Esophagus muscularis mucosa (tissue), 4 donors: Measurements from ENCODE around the gene CSMD2.

Experiments used
- CTCF ChIP-seq, 3 experiments: fragments of 200-600 bp in 2 of 3; fragments of 450-650 bp in 1 of 3; sonication (generic) in 2 of 3; IDR thresholded peaks; one replicate each; pipeline ENCODE4 v1.5.1; 2017 to 2019; ENCODE audit warnings: antibody characterized with exemption in 3 of 3, mild to moderate bottlenecking in 2 of 3, moderate library complexity in 1 of 3
- EP300 ChIP-seq: sonication (generic); formaldehyde crosslinking; IDR thresholded peaks from one replicate; pipeline ENCODE4 v1.6.1; 2017; ENCODE audit warnings: antibody characterized with exemption
- POLR2A ChIP-seq: fragments of 450-650 bp; IDR thresholded peaks from one replicate; pipeline ENCODE4 v1.6.1; 2017; ENCODE audit warnings: antibody characterized with exemption, moderate library complexity, mild to moderate bottlenecking, low read depth

DNA sequence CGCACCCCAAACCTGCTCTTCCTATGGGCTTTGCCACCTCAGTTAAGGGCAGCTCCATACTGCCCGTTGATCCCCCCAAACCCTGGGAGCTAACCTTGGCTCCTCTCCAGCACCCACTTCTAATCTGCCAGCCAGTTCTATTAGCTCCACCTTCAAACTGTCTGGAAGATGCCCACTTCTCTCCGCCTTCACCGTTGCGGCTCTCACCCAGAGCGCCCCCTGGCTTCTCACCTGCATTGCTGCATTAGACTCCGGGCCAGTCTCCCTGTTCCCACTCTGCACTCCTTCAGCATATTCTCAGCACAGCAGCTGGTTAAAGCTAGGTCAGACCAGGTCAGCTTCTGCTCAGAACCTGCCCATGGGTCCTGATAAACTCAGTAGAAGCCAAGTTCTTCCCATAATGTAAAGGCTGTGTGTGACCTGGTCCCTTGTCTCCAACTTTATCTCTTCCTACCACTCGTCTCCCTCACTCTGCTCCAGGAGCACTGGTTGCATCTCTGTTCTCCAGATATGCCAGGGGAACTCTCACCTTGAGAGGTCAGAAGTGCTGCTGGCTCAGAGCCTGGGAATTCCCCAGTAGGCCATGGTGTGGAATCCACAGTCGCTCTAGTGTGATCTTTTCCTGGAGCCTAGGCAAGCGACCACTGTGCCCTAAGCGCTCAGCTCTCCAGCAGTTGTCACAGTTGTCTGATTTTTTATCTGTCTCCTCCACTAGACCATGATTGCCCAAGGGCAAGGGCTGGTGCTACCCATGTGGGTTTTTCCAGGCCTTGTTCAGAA lies 150.9 kb downstream of the CSMD2 start:
- TF ChIP-seq POLR2A (no peak), CTCF (IDR thresholded peaks at IDR 0.05) (peak in 2 of 3 experiments; percentile 4 to 29), EP300 (no peak)
